Mucosa of rectum (tissue), 2 donors: ENCODE measurements around the gene PTPA.

Experiments
- H3K27ac ChIP-seq, 2 donors: one replicate each; pipeline ENCODE4 v1.7.0; 2013; ENCODE audit warnings: inconsistent platforms in 2 of 2, low read depth in 2 of 2, low read length in 2 of 2
- H3K27me3 ChIP-seq, 2 donors: one replicate each; pipeline ENCODE4 v1.7.0; 2013; ENCODE audit warnings: low read length in 2 of 2; ENCODE audit not compliant: control insufficient read depth in 2 of 2, insufficient read depth in 2 of 2
- H3K36me3 ChIP-seq, 2 donors: one replicate each; pipeline ENCODE4 v1.7.0; 2013; ENCODE audit warnings: low read length in 2 of 2; ENCODE audit not compliant: control insufficient read depth in 2 of 2, insufficient read depth in 2 of 2
- H3K4me1 ChIP-seq, 2 donors: one replicate each; pipeline ENCODE4 v1.7.0; 2013; ENCODE audit warnings: low read length in 2 of 2, mild to moderate bottlenecking in 1 of 2; ENCODE audit not compliant: control insufficient read depth in 2 of 2, insufficient read depth in 2 of 2
- H3K4me3 ChIP-seq, 2 donors: one replicate each; pipeline ENCODE4 v1.7.0; 2013; ENCODE audit warnings: low read length in 2 of 2
- H3K9ac ChIP-seq, 2 donors: one replicate each; pipeline ENCODE4 v1.7.0; 2013; ENCODE audit warnings: low read length in 2 of 2, low read depth in 1 of 2, mild to moderate bottlenecking in 1 of 2
- H3K9me3 ChIP-seq, 2 donors: one replicate each; pipeline ENCODE4 v1.7.0; 2013; ENCODE audit warnings: low read length in 2 of 2; ENCODE audit not compliant: control insufficient read depth in 2 of 2
- donor health status: healthy.
- donor health status: Normal muscosa, but diverticular disease.

Gene PTPA

DNA sequence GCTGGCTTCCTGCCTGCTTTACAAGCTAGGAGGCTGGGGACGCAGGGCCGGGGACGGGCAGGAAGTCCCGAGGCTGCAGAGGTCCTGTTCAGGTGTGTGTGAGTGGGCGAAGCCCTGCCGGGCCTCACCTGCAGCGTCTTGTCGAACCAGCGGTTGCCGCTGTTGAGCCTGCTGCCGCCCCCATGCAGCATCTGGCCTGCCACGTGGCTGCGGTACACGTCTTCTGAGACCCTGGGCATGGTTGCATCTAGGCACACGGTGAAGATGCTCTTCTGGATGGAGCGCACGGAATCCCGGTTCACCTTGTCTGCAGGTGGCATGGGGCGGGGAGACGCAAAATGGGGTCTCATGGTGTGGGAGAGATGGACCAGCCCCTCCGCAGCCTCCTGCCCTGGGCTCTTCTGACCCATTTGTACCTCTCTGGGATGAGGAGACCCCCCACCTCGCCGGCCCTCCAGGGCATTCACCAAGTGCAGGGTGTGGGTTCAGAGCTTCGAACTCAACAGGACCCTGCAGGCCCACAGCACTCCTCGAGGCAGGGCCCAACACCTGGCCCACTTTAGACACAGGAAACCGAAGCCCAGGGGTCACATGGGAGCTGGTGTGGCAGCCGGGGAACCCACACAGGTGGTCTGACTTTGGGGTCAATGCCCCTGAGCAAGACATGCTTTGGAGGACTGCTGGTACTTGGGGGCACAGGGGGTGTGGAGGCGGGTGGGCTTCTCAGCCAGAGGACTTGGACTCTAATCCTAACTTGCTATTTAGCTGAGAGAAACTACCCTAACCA lies 10.6 kb upstream of the PTPA start:
- peaks cover 5 to 11% of the 10 kb centered on the region in 2 donors for H3K36me3 ChIP-seq
- H3K27ac ChIP-seq: no peak overlapping the region
- H3K9ac ChIP-seq: no peak overlapping the region
- H3K27me3 ChIP-seq: no peaks in the 10 kb centered on the region
- H3K4me3 ChIP-seq: no peak overlapping the region
- H3K4me1 ChIP-seq: peaks cover 4 to 7% of the 10 kb centered on the region in 2 donors
- H3K9me3 ChIP-seq: no peaks in the 10 kb centered on the region

DNA sequence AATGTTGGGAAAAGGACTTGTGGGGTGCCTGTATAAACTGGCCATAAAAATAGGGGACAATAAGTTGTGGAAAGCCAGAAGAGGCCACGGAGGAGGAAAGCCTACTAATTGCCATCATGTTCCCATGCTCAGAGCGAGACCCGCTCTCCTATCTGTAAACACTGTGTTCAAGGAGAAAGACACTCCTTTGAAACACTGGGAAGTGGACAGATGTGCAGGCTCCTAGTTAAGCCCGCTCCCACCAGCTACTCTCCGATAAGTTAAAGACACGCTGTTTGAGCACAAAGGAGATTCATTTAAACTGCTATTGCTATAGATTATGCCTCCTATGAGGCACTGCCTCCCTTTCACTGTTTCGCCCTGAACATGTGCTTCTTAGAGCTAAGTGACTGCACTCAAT lies 9.9 kb upstream of the PTPA start:
- Histone ChIP-seq H3K36me3 (peaks cover 5 to 8% of the 10 kb centered on the region in 2 donors), H3K9me3 (no peaks in the 10 kb centered on the region), H3K4me3 (no peak overlapping the region), H3K9ac (no peak overlapping the region), H3K4me1 (peaks cover 4 to 7% of the 10 kb centered on the region in 2 donors), H3K27ac (no peak overlapping the region), H3K27me3 (no peaks in the 10 kb centered on the region)

DNA sequence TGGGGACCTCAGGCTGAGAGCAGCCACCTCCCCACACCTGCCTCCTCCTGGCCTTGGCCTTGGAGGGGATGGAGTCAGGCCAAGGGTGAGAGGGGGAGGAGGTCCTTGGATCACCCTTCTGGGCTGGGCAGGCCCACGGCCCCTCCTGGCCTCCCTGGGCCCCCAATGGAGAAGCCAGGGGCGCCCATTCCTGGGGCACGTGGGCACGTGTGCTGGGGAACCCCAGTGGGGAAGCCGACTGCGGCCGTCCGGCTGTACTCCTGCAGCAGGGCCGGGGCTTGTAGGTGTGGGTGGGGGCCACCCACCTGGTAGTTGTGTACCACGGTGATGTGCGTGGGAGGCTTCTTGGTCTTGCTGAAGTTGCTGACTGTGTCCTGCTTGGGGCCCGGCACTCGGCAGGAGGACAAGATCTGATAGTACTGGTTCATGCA lies 9.1 kb upstream of the PTPA start:
- Histone ChIP-seq H3K36me3 (peaks cover 4 to 5% of the 10 kb centered on the region in 2 donors), H3K9ac (no peak overlapping the region), H3K27ac (no peak overlapping the region), H3K9me3 (no peaks in the 10 kb centered on the region), H3K27me3 (no peaks in the 10 kb centered on the region), H3K4me1 (peaks cover 4 to 7% of the 10 kb centered on the region in 2 donors), H3K4me3 (no peak overlapping the region)

DNA sequence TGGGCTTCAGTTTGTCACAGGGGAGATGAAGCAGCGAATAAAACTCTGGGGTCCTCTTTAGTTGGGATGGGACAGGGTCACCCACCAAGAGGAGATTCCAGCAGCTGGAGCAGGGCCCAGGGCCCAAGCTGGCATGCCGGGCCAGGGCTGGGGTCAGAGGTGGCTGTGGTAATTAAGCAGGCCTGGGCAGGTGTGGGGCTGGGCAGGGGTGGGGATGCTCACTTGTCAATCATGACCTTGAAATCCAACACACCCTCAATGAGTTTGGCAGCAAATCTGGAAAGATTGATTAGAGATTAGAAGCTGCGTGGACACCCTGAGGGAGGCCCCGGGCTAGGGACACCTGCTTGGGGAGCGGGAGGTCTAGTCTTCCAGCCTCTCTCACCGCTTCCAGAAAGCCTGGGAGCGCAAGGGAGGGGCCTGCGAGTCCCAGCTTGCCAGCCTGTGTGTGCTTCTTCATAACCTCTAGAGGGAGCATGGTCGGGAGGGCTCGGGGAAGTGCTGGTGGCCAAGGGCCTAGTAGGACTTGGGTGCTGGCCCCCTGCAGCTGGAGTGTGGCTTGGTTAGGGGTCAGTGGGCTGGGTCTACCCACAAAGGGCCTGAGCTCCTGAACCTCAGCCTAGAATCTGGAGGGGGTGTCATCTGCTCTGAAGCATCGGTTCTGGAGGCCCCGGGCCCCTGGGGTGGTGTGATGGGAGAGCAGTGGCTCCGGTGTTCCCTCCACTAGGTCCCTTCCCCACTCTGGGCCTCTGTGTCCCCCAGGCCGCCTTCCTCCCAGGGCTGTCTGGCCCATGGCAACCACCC lies 8.2 kb upstream of the PTPA start:
- Histone ChIP-seq H3K27ac (no peak overlapping the region), H3K27me3 (no peaks in the 10 kb centered on the region), H3K9ac (no peak overlapping the region), H3K9me3 (no peaks in the 10 kb centered on the region), H3K4me1 (peaks cover 4 to 7% of the 10 kb centered on the region in 2 donors), H3K4me3 (no peak overlapping the region), H3K36me3 (peaks cover 4 to 10% of the 10 kb centered on the region in 2 donors)

DNA sequence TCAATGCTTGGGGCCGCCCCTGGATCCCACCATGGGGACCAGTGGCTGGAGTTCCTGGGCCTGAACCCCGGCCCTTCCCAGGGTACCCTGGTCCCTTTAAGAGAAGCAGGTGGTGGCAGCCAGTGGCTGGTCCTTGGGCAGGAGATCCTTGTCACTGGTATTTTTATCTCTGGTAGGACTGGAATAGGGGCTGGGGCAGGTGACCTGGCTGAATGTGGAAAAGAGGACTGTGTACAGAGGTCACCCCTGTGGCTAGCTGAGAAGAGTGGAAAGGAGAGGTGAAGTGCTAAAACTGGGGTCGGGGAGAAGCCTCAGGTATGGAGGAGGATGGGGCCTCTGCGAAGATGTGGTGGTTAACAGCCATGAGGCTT lies 7.6 kb upstream of the PTPA start:
- Histone ChIP-seq H3K36me3 (peaks cover 4 to 6% of the 10 kb centered on the region in 2 donors), H3K4me3 (no peak overlapping the region)

DNA sequence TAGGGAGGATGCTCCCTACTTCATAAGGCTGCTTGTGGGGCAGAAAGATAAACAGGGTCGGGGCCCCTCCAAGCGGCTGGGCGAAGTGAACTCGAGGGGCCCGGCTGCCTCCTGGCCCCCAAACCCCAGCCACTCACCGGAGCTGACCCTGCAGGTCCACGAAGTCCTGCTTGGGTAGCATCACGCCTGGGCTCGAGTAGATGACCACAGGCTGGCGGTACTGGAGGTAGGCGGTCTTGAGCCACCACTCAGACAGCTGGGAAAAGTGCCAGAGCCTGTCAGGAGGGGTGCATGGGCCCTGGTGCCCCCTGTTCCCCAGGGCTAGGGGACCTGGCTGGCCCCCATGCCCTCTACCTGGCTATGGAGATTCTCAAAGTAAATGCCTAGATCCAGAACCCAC lies 7.2 kb upstream of the PTPA start:
- Histone ChIP-seq H3K27me3 (no peaks in the 10 kb centered on the region), H3K9ac (no peak overlapping the region), H3K4me1 (peaks cover 11 to 18% of the 10 kb centered on the region in 2 donors), H3K4me3 (no peak overlapping the region), H3K27ac (no peak overlapping the region), H3K36me3 (peaks cover 4 to 6% of the 10 kb centered on the region in 2 donors), H3K9me3 (no peaks in the 10 kb centered on the region)

More for the DNA sequence above, 7.6 kb upstream of the PTPA start:
- no peaks in the 10 kb centered on the region for H3K27me3 ChIP-seq
- H3K4me1 ChIP-seq: peaks cover 9 to 13% of the 10 kb centered on the region in 2 donors
- no peak overlapping the region for H3K9ac ChIP-seq
- no peaks in the 10 kb centered on the region for H3K9me3 ChIP-seq
- H3K27ac ChIP-seq: no peak overlapping the region

DNA sequence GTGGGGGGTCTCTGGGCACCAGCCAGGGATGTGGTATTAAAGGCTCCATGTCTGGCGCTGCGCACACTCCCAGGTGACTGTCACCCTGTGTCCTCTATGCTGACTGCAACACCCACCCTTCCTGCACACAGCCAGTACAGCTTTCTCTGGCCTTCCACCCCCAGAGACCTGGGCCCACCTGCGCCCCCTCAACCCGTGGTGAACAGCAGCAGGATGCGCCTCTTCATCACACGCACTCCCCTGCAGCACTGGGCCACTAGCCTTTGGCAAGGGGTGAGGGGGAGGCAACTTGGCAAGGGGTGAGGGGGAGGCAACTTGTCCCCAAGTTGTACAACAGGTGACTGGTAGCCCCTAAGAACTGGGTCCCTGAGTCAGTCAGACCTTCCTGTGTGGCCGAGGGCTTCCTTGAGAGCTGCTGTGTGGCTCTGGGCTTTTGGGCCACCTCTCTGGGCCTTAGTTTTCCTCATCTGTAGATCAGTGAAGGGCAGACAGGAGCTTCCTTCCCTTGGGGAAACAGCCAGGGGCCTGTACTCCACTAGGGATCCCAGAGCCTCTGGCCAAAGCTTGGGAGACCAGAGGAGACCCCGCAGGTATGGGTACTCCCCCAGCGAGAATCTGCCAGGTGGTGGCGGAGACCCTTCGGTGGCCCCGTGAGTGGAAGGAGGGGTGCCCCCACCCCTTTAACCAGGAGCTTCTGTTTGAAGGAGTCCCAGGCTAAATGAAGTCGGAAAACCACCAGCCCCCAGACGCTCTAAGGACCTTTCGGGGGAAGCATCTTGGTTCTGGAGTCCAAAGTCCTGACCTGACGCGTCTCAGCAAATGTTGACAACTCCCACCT lies 5.1 kb upstream of the PTPA start:
- H3K27ac ChIP-seq: no peak overlapping the region
- H3K4me1 ChIP-seq: peaks cover 19 to 30% of the 10 kb centered on the region in 2 donors
- H3K36me3 ChIP-seq: peaks cover 4 to 6% of the 10 kb centered on the region in 2 donors

DNA sequence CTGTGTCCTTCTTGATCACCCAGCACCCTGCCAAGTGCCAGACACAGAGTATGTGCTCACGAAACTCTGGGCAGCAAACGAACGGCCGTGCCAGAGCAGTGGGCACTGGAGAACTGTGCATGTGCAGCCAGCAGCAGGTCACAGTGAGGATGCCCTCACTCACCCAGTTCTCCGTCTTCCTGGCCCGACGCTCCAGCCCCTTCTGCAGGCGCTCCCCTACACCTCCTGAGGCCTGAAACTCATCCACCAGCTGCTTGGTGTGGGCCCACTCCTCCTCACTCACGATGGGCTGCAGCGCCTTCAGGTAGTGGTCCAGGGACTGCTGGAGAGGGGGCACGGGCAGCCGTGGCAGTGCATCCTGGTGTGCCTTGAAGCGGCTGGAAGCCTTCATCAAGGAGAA lies 3.6 kb upstream of the PTPA start:
- H3K9ac ChIP-seq: no peak overlapping the region
- H3K4me1 ChIP-seq: peaks cover 24 to 36% of the 10 kb centered on the region in 2 donors
- peaks cover 4 to 6% of the 10 kb centered on the region in 2 donors for H3K36me3 ChIP-seq
- no peaks in the 10 kb centered on the region for H3K27me3 ChIP-seq
- no peak overlapping the region for H3K27ac ChIP-seq
- no peaks in the 10 kb centered on the region for H3K9me3 ChIP-seq
- no peak overlapping the region for H3K4me3 ChIP-seq

More for the DNA sequence above, 5.1 kb upstream of the PTPA start:
- H3K27me3 ChIP-seq: no peaks in the 10 kb centered on the region
- no peaks in the 10 kb centered on the region for H3K9me3 ChIP-seq
- no peak overlapping the region for H3K4me3 ChIP-seq
- no peak overlapping the region for H3K9ac ChIP-seq

DNA sequence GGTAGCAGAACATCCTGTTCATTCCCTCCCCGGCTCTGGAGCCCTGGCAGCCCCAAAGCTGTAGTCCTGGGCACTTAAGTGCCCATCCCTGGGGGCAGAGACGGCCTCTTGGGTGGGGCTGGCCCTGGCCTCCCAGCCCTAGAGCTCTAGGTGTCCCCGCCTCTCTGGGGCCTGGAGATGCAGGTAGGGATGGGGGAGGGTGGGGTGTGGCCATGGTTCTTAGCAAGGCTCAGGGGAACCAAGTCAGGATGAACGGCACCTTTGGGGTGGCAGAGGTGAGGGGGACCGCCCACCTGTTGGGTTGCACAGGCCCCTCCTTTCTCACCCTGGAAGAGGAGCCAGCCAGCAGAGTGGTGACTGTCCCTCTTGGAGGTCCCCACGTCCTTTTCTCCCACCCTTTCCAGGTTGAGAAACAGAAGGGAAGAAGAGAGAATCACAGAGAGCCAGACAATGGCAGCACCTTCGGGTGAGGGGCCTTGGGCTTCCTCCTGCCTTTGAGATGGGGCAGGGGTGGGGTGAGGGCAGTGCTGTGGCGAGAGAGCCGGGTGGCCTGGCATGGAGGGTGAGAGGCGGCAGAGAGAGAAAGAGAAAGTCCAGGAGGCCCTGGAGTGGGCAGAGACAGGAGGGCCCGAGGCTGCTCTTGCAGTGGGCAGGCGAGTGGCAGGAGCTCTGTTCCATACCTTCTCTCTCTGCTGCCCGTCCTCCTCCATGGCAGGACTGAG lies 3.0 kb upstream of the PTPA start:
- H3K9ac ChIP-seq: no peak overlapping the region
- H3K27ac ChIP-seq: no peak overlapping the region
- H3K4me3 ChIP-seq: no peak overlapping the region

More for the DNA sequence above, 3.0 kb upstream of the PTPA start:
- H3K4me1 ChIP-seq: peaks cover 21 to 30% of the 10 kb centered on the region in 2 donors
- peaks cover 4 to 6% of the 10 kb centered on the region in 2 donors for H3K36me3 ChIP-seq
- H3K27me3 ChIP-seq: no peaks in the 10 kb centered on the region
- H3K9me3 ChIP-seq: no peaks in the 10 kb centered on the region
